Heart right ventricle (tissue), 16 donors: ENCODE results near the gene HIPK4. TPM values are rescaled to one million over a fixed set of nuclear protein-coding genes. Genes with fewer than 3 reads are reported as not detected.
A peak's percentile ranks its signal among the peaks of the same experiment; 100 is the strongest.
"Not testable (repeated sequence)": the region's sequence is repeated elsewhere in the genome, so short reads cannot be mapped to it uniquely, and the experiment has no call there.

Experiments
- ATAC-seq, 8 donors: fragments of 200-7000 bp; cut with Tn5 transposase; one replicate each; pipeline ENCODE4 v1.9.1; 2020; ENCODE audit warnings: mild to moderate bottlenecking in 8 of 8, moderate library complexity in 8 of 8, moderate number of reproducible peaks in 1 of 8
- DNase-seq, 2 donors: peaks; one replicate each; pipeline ENCODE4 v3.0.0-alpha.2; 2020
- H3K27ac ChIP-seq, 10 donors: fragments of 200-600 bp; sonication (generic) in 2 of 10; one replicate each; pipeline versions ENCODE4 v1.5.0 to v1.8.0; 2020 to 2022; ENCODE audit warnings: mild to moderate bottlenecking in 3 of 10
- H3K27me3 ChIP-seq, 7 donors: fragments of 200-600 bp; one replicate each; pipeline ENCODE4 v1.8.0; 2021 to 2022; ENCODE audit warnings: mild to moderate bottlenecking in 2 of 7
- H3K36me3 ChIP-seq, 9 donors: fragments of 200-600 bp; sonication (generic) in 1 of 9; one replicate each; pipeline versions ENCODE4 v1.5.0 to v1.8.0; 2020 to 2022; ENCODE audit warnings: mild to moderate bottlenecking in 2 of 9
- H3K4me1 ChIP-seq, 9 donors: fragments of 200-600 bp; sonication (generic) in 1 of 9; one replicate each; pipeline versions ENCODE4 v1.5.0 to v1.8.0; 2020 to 2022; ENCODE audit warnings: mild to moderate bottlenecking in 4 of 9
- H3K4me3 ChIP-seq, 10 donors: fragments of 200-600 bp; sonication (generic) in 2 of 10; one replicate each; pipeline versions ENCODE4 v1.5.0 to v1.8.0; 2020 to 2022; ENCODE audit warnings: mild to moderate bottlenecking in 7 of 10, moderate library complexity in 2 of 10
- H3K9me3 ChIP-seq, 11 donors: fragments of 200-600 bp in 10 of 11; sonication (generic) in 2 of 11; one replicate each; pipeline versions ENCODE4 v1.5.0 to v1.8.0; 2013 to 2022; ENCODE audit warnings: mild to moderate bottlenecking in 2 of 11, control low read depth in 1 of 11, moderate library complexity in 1 of 11
- CTCF ChIP-seq, 9 donors: fragments of 200-600 bp; sonication (generic) in 2 of 9; IDR thresholded peaks; one replicate each; pipeline versions ENCODE4 v1.5.0 to v1.8.0; 2021 to 2022; ENCODE audit warnings: antibody characterized with exemption in 9 of 9, mild to moderate bottlenecking in 5 of 9, moderate library complexity in 1 of 9
- WGBS, 2 donors: extraction: QIAGEN DNeasy Blood & Tissue Kit; methylation state at CpG; one replicate each; pipeline ENCODE4 v1.1.7; 2013; ENCODE audit warnings: inconsistent platforms in 1 of 2; 5-methylcytosine and 5-hydroxymethylcytosine counted together
- intact Hi-C, 10 donors: fragments of 100-400 bp; cut with DNase I; formaldehyde crosslinking; loops; one replicate each; pipeline versions ENCODE4 v1.11.1 to v1.14.2; 2022
- long read RNA-seq, 3 donors: library from polyadenylated mRNA; unstranded; transcript quantifications; one replicate each; pipeline ENCODE4 v2.0.0, GENCODE V29; 2020 to 2021
- polyA plus RNA-seq, 2 donors: library from polyadenylated mRNA; stranded (reverse); fragments of 200-250 nt; gene quantifications; one replicate each; pipeline ENCODE4 v1.2.3, GENCODE V29; 2013
- total RNA-seq, 10 donors: library from RNA; stranded (reverse); fragmentation: NEBNext Ultra II Directional in 3 of 10; extraction: Animal tissue kit (Norgen Biotek cat#: 25700) in 3 of 10; gene quantifications; one replicate each; pipeline versions ENCODE4 v1.2.1 to v1.2.4, GENCODE V29; 2021 to 2023
- donor health status: Arrhythmogenic right ventricular cardiomyopathy.
- donor health status: ischemic (EF 13 %, LVEDD 7.1; RV severe dilation, severe dysfunction).
- donor health status: healthy with polysubstance abuse.
- donor health status: DM: no; HTN: yes; CAD: no.
- donor health status: DM: no; HTN: no; CAD: no.
- donor health status: ischemic (EF 25% LVEDD 6.9; RV normal size, moderate dysfunction).
- donor health status: ischemic (EF 25% LVEDD 5.7; RV mildly dilated, moderate dysfunction).
- donor health status: healthy.
- donor health status: DM: yes; HTN: yes; CAD: no.
- donor health status: Ischemic cardiomyopathy.
- donor health status: ischemic (EF 35%, LVEDD 5.7; RV mildly dilated, moderate dysfunction).
- donor health status: nonischemic (EF 11% LVEDD 7.7; RV severe dilation, severe dysfunction).
- donor health status: DM: yes; HTN: yes; CAD: no.
- donor health status: PGD.
- donor health status: ischemic (EF 29% LVEDD 5.4; RV normal size, mild dysfunction).
- donor health status: nonischemic (EF 23%, LVEDD 6.1; RV moderate dilation, normal function).

The HIPK4 gene
- total RNA-seq (under 1 TPM in 2 of 10 donors, not detected in 8; 0.10 to 0.15 TPM), polyA plus RNA-seq (under 1 TPM in 1 of 2 donors, not detected in 1; 0.09 TPM)
- long read RNA-seq, donor 1, result 0 reads
- long read RNA-seq, donor 2, result 0 reads
- long read RNA-seq, donor 3, result 0 reads

- Histone ChIP-seq H3K4me3 (no peak within 1 kb of the TSS), H3K9me3 (no peaks in the 10 kb centered on the region), H3K27ac (no peak within 1 kb of the TSS), H3K27me3 (no peaks in the 10 kb centered on the region), H3K4me1 (peaks cover 0 to 6% (median 0%) of the 10 kb centered on the region in 9 donors), H3K36me3 (no peaks in the 10 kb centered on the region)
- intact Hi-C loops, result no loop called here
- WGBS, 2 donors, result 80 to 86% methylated on average over 10 of the region's 10 CpGs
- no peak for TF ChIP-seq CTCF (IDR thresholded peaks at IDR 0.05)
- ATAC-seq (no peak), DNase-seq (no peak)
Observed at GRCh38 chr19:40390084-40390742, at the start of gene HIPK4. TSS of gene HIPK4 (minus strand) at chr19:40390181. CDS start at chr19:40389902, 279 bp downstream.

- no peak overlapping the region for H3K27ac ChIP-seq
- H3K9me3 ChIP-seq, result no peaks in the 10 kb centered on the region
- intact Hi-C loops, result no loop called here
- TF ChIP-seq CTCF (IDR thresholded peaks at IDR 0.05), result no peak
- ATAC-seq (no peak), DNase-seq (no peak)
- peaks cover 0 to 29% (median 22%) of the 10 kb centered on the region in 9 donors for H3K36me3 ChIP-seq
- peaks cover 10 to 46% (median 36%) of the 10 kb centered on the region in 9 donors for H3K4me1 ChIP-seq
- H3K4me3 ChIP-seq, result no peak overlapping the region
- H3K27me3 ChIP-seq, result no peaks in the 10 kb centered on the region
- WGBS, 2 donors, result 92 to 94% methylated on average over 3 of the region's 3 CpGs
Observed at GRCh38 chr19:40438284-40438683, 48.3 kb upstream of the HIPK4 start.

- no peaks in the 10 kb centered on the region for H3K9me3 ChIP-seq
- ATAC-seq (peak; percentile 96 to 99 (median 98)), DNase-seq (peak; percentile 91)
- peak overlapping the region; percentile 86 to 99 (median 94) for H3K27ac ChIP-seq
- H3K4me3 ChIP-seq, result peak overlapping the region in 9 of 10 donors; percentile 30 to 56 (median 51)
- H3K27me3 ChIP-seq, result no peaks in the 10 kb centered on the region
- peaks cover 0 to 29% (median 25%) of the 10 kb centered on the region in 9 donors for H3K4me1 ChIP-seq
- intact Hi-C loops, result loop anchor here in 3 of 10 donors (1.0 kb wide), 3 partner anchors 8 to 11 kb away; partner anchors contain the start of genes SERTAD1 (in 1 of the 3) and SERTAD3 (in 1 of the 3)
- no peaks in the 10 kb centered on the region for H3K36me3 ChIP-seq
- 0 to 1% methylated on average over 41 to 50 of the region's 50 CpGs for WGBS, 2 donors
- no peak for TF ChIP-seq CTCF (IDR thresholded peaks at IDR 0.05)
Observed at GRCh38 chr19:40433391-40434216, 43.6 kb upstream of the HIPK4 start.

- H3K36me3 ChIP-seq, H3K9me3 ChIP-seq, H3K27me3 ChIP-seq, ATAC-seq, DNase-seq: not testable (repeated sequence)
- WGBS, 2 donors, result 48 to 52% methylated on average over 7 of the region's 7 CpGs
- intact Hi-C loops, result loop anchor here in 2 of 10 donors (1.0 kb wide), 2 partner anchors 7 to 12 kb away; partner anchors contain the start of genes SERTAD1 (in 1 of the 2) and SERTAD3 (in 1 of the 2)
- Histone ChIP-seq H3K27ac (peak overlapping the region; percentile 86 to 99 (median 94)), H3K4me1 (peaks cover 0 to 29% (median 25%) of the 10 kb centered on the region in 9 donors), H3K4me3 (peak overlapping the region in 8 of 10 donors; percentile 30 to 56 (median 52))
Observed at GRCh38 chr19:40432760-40433159, 42.8 kb upstream of the HIPK4 start.
